SU-DHL-6 (cell line): ENCODE data around the gene EPHA5.
A peak's percentile ranks its signal among the peaks of the same experiment; 100 is the strongest.

Source experiments
- H2AFZ ChIP-seq: fragments of 200-600 bp; sonication (generic); 2 replicates; pipeline ENCODE4 v1.6.1; 2014; ENCODE audit warnings: low read depth, mild to moderate bottlenecking, moderate library complexity, mixed read lengths, antibody characterized with exemption, low read length; ENCODE audit not compliant: severe bottlenecking
- H3F3A ChIP-seq: fragments of 200-600 bp; shearing (Covaris generic); 2 replicates; pipeline ENCODE4 v1.6.0; 2016; ENCODE audit warnings: antibody characterized with exemption, mild to moderate bottlenecking; ENCODE audit not compliant: insufficient read depth
- H3K27ac ChIP-seq: fragments of 200-600 bp; sonication (generic); 2 replicates; pipeline ENCODE4 v1.5.1; 2016; ENCODE audit warnings: low read depth, mild to moderate bottlenecking, low read length, moderate library complexity, mixed read lengths
- H3K27me3 ChIP-seq: fragments of 200-600 bp; sonication (generic), shearing (Covaris generic); 2 replicates; pipeline ENCODE4 v1.6.0; 2014; ENCODE audit warnings: mild to moderate bottlenecking, low read length
- H3K36me3 ChIP-seq: fragments of 200-600 bp; sonication (generic); 2 replicates; pipeline ENCODE4 v1.6.1; 2014; ENCODE audit warnings: mild to moderate bottlenecking, low read length, mixed read lengths
- H3K4me2 ChIP-seq: fragments of 300-600, 200-600 bp; shearing (Covaris generic), sonication (generic); 2 replicates; pipeline ENCODE4 v1.6.0; 2014; ENCODE audit warnings: low read length, low read depth, mild to moderate bottlenecking; ENCODE audit not compliant: poor library complexity, severe bottlenecking
- H3K4me3 ChIP-seq: fragments of 200-600 bp; sonication (generic); 2 replicates; pipeline ENCODE4 v1.5.1; 2014; ENCODE audit warnings: antibody characterized with exemption, low read length, mild to moderate bottlenecking, mixed read lengths; ENCODE audit not compliant: insufficient read depth, poor library complexity, severe bottlenecking
- H3K79me2 ChIP-seq: fragments of 200-600 bp; sonication (generic); 2 replicates; pipeline ENCODE4 v1.6.1; 2014; ENCODE audit warnings: mild to moderate bottlenecking, low read length, moderate library complexity; ENCODE audit not compliant: insufficient read depth
- H3K9ac ChIP-seq: fragments of 200-600 bp; sonication (generic); 2 replicates; pipeline ENCODE4 v1.7.0; 2014; ENCODE audit warnings: mild to moderate bottlenecking, low read length
- H3K9me2 ChIP-seq: fragments of 200-600 bp; sonication (generic); replicated peaks from 2 replicates; pipeline ENCODE4 v1.6.1; 2014; ENCODE audit warnings: low read length; ENCODE audit not compliant: insufficient read depth
- H3K9me3 ChIP-seq: fragments of 200-600 bp; sonication (generic); 2 replicates; pipeline ENCODE4 v1.6.1; 2014; ENCODE audit warnings: low read length, mixed read lengths; ENCODE audit not compliant: insufficient read depth
- H4K20me1 ChIP-seq: fragments of 200-600 bp; sonication (generic); 2 replicates; pipeline ENCODE4 v1.6.1; 2014; ENCODE audit warnings: low read depth, mild to moderate bottlenecking, antibody characterized with exemption, low read length, moderate library complexity, mixed read lengths
- EZH2phosphoT487 ChIP-seq: fragments of 200-600 bp; sonication (generic), shearing (Covaris generic); conservative IDR thresholded peaks from 2 replicates; pipeline ENCODE4 v1.6.1; 2018; ENCODE audit warnings: mild to moderate bottlenecking, antibody characterized with exemption, low read length, moderate library complexity, mixed read lengths
- TF ChIP-seq, protein P1 (sequence below): fragments of 200-600 bp; sonication (generic); IDR thresholded peaks from one replicate; pipeline ENCODE4 v1.5.1; 2017; ENCODE audit warnings: antibody characterized with exemption, mild to moderate bottlenecking, low read length, moderate library complexity; ENCODE audit not compliant: insufficient read depth, poor library complexity, severe bottlenecking

Gene EPHA5

DNA sequence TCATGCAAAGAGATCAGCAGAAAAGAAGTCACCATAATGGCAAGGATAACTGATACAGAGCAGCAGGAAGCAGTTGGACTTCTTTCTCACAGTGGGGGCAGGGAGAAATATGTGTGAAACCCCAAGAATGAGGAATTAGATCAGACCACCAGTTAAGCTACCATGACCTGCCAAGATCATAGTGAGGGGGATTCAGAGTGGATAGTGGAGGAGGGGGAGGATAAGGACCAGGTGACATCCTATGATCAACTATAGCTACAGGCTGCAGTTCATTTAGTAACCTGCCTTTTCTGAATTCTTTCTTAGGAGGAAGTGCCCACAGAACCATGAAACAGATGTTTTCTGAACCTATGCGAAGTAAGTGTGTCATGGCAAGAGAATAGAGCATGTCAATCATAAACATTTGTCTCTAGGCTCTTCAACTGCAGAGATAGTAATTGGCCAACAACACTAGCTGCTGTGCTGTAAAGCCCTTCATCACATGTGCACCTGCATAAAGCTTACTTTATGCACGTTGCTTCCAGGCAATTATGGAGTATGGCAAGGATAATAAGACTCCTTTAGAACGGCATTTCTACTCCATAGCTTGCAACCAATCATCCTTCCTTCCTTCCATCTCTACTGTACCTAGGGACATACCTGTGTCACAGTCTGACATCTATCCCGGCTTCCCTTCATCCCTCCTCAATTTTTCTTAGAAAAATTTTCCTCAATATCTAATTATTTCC is 329.7 kb downstream of the EPHA5 start:
- TF ChIP-seq, protein P1, sequence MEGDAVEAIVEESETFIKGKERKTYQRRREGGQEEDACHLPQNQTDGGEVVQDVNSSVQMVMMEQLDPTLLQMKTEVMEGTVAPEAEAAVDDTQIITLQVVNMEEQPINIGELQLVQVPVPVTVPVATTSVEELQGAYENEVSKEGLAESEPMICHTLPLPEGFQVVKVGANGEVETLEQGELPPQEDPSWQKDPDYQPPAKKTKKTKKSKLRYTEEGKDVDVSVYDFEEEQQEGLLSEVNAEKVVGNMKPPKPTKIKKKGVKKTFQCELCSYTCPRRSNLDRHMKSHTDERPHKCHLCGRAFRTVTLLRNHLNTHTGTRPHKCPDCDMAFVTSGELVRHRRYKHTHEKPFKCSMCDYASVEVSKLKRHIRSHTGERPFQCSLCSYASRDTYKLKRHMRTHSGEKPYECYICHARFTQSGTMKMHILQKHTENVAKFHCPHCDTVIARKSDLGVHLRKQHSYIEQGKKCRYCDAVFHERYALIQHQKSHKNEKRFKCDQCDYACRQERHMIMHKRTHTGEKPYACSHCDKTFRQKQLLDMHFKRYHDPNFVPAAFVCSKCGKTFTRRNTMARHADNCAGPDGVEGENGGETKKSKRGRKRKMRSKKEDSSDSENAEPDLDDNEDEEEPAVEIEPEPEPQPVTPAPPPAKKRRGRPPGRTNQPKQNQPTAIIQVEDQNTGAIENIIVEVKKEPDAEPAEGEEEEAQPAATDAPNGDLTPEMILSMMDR = no peak
- no peak for TF ChIP-seq EZH2phosphoT487
- Histone ChIP-seq H3F3A (no peaks in the 10 kb centered on the region), H2AFZ (peak overlapping the region; percentile 13), H3K27ac (no peak overlapping the region), H3K9me3 (no peaks in the 10 kb centered on the region), H3K4me2 (no peak overlapping the region), H4K20me1 (no peaks in the 10 kb centered on the region), H3K9me2 (no peaks in the 10 kb centered on the region), H3K36me3 (no peaks in the 10 kb centered on the region), H3K79me2 (no peaks in the 10 kb centered on the region), H3K27me3 (no peaks in the 10 kb centered on the region), H3K9ac (no peak overlapping the region), H3K4me3 (no peak overlapping the region)

DNA sequence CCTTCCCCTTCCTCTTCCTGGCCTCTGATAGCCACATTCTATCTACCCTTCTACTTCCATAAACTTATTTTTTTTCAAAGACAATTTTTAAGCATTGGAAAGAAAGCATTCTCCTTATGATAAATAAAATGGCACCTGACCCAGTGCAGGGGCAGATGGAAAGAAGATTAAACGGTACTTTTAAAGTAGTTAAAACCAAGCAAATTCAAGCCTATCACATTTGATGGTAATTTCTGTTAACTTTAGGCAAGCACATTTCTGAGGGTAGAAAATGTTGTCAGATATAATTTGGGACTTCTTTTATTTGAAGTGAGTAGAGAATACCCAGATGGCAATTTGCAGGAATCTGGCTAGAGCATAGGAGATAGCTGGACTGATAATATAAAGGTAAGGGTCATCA is 332.9 kb downstream of the EPHA5 start:
- no peak overlapping the region for H3K9ac ChIP-seq
- H3K36me3 ChIP-seq = no peaks in the 10 kb centered on the region
- no peaks in the 10 kb centered on the region for H3K9me3 ChIP-seq
- no peak overlapping the region for H3K4me3 ChIP-seq
- H3F3A ChIP-seq = no peaks in the 10 kb centered on the region
- H3K79me2 ChIP-seq = no peaks in the 10 kb centered on the region
- no peak overlapping the region for H2AFZ ChIP-seq
- no peaks in the 10 kb centered on the region for H3K9me2 ChIP-seq
- no peaks in the 10 kb centered on the region for H3K27me3 ChIP-seq
- TF ChIP-seq, protein P1 = no peak
- TF ChIP-seq EZH2phosphoT487 = no peak
- no peak overlapping the region for H3K27ac ChIP-seq
- no peaks in the 10 kb centered on the region for H4K20me1 ChIP-seq
- no peak overlapping the region for H3K4me2 ChIP-seq

DNA sequence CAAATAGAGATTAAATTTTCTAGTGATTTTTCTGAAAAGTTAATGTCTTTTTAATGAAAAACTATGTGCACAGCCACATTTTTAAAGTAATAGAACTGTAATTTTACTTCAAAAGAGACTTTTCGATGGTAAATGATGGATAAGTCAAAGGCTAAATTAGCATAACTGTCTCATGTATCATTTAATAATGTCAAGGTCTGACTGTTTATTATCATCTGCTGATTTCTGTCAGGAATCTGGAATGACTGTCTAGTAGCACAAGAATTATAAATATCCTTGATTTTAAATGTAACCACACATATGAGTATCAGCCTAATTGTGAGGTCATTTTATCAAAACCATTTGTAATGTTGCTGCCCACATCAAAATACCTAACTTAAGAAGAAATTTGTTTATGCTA is 333.8 kb downstream of the EPHA5 start:
- Histone ChIP-seq H3K36me3 (no peaks in the 10 kb centered on the region), H3K4me2 (no peak overlapping the region), H3K79me2 (no peaks in the 10 kb centered on the region), H4K20me1 (no peaks in the 10 kb centered on the region), H3K9me2 (no peaks in the 10 kb centered on the region), H3K27ac (no peak overlapping the region), H3K27me3 (no peaks in the 10 kb centered on the region), H3F3A (no peaks in the 10 kb centered on the region), H3K4me3 (no peak overlapping the region), H2AFZ (no peak overlapping the region), H3K9me3 (no peaks in the 10 kb centered on the region), H3K9ac (no peak overlapping the region)
- no peak for TF ChIP-seq EZH2phosphoT487
- TF ChIP-seq, protein P1 = no peak
